NCI-H82 (cell line): ENCODE data around the gene TMBIM1.

Source experiments
- DNase-seq: peaks from one replicate; lab custom pipeline; 2025; lab: John Stamatoyannopoulos, UW

Gene TMBIM1, protein sequence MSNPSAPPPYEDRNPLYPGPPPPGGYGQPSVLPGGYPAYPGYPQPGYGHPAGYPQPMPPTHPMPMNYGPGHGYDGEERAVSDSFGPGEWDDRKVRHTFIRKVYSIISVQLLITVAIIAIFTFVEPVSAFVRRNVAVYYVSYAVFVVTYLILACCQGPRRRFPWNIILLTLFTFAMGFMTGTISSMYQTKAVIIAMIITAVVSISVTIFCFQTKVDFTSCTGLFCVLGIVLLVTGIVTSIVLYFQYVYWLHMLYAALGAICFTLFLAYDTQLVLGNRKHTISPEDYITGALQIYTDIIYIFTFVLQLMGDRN

GRCh38 chr2:218292048-218293014 is at the start of gene TMBIM1:
Gene TMBIM1 (minus strand): TSS chr2:218292503. CDS start chr2:218282141, 10,362 bp downstream.
- DNase-seq = peak; percentile 77

GRCh38 chr2:218341381-218341780 is 49.1 kb upstream of the TMBIM1 start:
- DNase-seq = no peak

DNA sequence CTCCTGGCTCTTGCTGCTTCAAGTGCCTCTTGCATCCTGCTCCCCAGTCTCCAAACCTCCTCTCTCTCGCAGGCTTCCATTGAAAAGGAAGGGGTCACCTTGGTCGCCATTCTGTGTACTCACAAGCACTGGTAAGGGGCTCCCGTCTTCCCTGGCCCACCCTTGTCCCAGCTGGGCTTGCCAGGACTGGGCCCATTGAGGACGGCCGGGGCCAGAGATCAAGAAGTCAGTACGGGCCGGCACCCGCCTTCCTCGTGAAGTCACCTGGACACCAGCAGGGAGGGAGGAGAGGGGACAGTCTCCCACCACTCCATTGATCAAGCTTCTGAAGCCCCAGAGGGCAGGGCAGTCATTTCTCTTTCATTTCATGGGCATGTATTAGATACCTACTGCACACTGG is 48.4 kb upstream of the TMBIM1 start:
- DNase-seq = no peak

- DNase-seq = no peak
These were observed 42.2 kb upstream of the TMBIM1 start for GRCh38 chr2:218334531-218334930.

DNA sequence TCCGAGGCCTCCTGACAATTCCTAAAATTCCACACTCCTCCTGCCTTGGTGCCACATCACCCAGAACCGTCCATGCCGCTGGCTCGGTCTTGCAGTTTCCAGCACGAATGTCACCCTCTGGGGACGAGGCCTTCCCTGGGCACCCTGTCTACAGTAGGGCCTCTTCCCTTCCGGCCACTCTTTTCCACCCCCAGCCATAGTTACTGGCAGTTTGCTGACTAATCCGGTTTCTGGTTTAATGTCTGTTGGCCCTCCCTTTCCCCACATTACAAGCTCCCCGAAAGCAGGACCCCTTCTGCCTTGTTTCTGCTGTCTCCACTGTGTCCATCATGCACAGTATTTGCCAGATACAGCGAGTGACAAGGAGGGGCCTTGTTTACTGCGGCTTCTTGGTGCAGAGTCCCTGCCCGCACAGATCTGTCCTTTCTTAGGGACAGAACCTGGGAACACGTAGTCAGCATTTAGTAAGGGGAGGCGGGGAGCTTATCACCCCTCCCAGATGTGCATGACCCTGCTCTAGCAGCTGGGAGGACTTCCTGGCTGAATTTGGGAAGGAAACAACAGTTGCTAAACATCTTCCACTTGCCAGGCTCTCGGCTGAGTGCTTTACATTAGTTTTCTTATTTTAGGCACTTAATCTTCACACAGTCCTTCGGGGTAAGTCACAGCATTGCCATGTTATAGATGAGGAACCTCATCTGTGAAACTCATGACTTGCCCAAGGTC is 40.8 kb upstream of the TMBIM1 start:
- DNase-seq = no peak

- peak; percentile 77 for DNase-seq
These were observed 40.0 kb upstream of the TMBIM1 start for GRCh38 chr2:218332288-218332687.

GRCh38 chr2:218331745-218332144 is 39.4 kb upstream of the TMBIM1 start:
- no peak for DNase-seq

- no peak for DNase-seq
These were observed 37.7 kb upstream of the TMBIM1 start for GRCh38 chr2:218329826-218330593.

DNA sequence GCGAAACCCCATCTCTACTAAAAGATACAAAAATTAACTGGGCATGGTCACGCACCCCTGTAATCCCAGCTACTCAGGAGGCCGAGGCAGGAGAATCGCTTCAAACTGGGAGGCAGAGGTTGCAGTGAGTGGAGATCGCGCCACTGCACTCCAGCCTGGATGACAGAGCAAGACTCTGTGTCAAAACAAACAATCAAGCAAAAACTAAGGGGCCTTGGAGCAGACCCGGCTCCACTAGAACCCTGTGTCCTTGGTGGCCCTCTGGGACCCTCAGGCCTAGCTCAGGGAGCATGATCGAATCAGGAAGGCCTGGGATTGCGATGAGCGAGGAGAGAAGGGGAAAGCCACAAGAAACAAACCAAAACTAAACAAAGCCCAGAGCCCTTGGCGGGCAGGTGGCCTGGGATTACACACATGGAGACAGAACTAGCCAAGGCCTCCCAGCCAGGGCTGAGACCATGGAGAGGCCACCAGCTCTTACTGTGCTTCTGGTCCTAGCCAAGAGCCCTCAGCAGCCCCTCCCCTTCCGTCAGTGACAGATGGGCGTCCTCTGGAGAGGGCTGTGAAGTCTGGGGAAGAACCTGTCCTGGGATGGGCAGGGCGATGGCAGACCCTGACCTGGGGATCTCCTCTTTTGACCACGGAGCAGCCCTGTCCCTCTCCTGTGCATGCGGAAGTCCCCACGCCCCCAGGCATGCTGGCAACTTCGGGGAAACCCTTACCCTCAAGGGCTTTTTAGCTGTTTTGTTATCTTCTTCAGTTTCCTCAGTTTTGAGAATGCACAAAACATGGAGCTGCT is 36.9 kb upstream of the TMBIM1 start:
- peak; percentile 44 for DNase-seq

DNA sequence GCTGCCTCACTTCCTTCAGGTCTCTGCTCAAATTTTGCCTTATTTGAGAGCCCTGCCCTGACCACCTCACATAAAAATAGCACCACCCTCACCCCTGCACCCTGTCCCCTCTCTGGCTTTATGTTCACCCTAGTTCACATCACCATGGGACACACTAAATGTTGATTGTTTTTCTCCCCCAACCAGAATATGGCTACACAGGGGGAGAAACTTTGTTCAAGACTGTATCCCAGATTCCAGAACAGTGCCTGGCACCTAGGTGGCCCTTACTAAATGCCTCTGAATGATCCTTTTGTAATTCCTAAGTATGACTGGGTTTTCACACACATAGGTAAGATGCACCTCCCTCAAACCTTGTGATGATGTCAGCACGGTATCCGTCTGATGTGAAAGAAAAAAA is 36.0 kb upstream of the TMBIM1 start:
- no peak for DNase-seq

- no peak for DNase-seq
These were observed 35.3 kb upstream of the TMBIM1 start for GRCh38 chr2:218327451-218328210.

DNA sequence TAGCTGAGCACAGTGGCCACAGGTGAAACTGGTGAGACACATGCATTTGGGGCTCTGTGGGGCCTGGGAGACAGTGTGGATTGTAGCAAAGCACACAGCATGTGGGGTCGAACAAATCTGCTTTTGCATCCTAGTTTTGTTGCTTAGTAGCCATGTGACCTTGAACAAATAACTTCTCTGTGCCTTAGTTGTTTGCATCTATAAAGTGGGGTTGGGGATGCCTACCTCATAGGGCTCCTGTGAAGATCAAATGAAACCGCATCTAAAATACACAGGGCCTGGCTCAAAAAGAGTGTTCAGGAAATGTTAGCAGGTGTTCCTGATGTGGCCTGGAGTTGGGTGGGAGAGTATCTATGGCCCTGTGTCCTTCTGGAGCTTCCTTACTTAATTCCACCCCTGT is 34.0 kb upstream of the TMBIM1 start:
- no peak for DNase-seq

DNA sequence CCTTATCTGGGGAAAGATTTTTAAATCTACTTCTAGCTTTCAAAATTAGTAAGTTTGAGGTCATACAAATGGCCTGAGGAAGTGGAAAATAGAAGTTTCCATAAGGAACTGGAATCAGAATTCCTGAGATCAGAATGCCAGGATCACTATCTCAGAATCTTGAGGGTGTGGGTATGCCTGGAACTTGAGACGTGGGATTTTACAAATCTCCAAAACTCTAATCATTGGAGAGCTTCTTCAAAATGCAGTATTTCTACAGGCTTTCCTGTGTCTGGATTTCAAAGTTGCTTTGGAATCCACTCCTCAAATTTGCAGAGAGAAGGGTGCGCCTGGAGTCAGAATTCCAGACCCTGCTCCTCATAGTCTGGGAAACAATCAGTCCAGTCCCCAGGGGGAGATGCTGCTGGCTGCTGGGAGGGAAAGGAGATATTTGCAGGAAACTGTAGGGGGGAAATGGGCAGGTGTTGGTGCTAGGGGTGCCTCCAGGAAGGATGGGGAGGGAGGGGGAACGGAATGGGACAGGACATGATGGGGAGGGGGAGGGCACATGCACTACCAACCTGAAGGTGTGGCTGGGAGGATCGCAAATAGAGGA is 33.4 kb upstream of the TMBIM1 start:
- no peak for DNase-seq

- DNase-seq = peak; percentile 50
These were observed 31.5 kb upstream of the TMBIM1 start for GRCh38 chr2:218323526-218324472.

- DNase-seq = peak; percentile 91
These were observed 30.6 kb upstream of the TMBIM1 start for GRCh38 chr2:218322768-218323525.

DNA sequence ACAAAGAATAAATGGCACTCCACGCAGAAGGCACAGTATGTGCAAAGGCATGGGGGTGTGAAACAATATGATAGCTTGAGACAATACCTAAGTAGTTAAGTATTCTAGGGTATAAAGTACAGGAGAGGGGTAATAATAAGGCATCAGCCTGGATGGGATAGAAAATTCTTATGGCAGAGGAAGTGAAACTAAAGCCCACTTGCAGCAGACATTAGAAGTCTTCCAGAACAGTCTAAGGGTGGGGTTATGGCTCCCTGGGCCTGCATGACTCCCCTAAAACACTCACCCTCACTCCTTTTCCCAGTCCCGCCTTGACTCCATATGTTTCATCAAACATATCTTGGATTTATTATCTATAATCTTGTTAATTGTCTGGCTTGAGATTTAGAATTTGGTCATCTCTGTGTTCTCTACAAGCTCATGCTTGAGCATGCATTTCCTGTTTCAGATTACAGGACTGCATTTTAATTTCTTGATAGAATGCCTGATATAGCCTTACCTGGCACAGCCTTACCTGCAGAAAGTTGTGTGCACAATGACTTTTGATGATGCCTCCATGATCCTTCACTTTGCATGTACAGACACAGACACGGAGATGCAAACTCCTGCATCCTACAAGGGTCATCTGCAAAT is 28.5 kb upstream of the TMBIM1 start:
- DNase-seq = no peak

- DNase-seq = no peak
These were observed 27.6 kb upstream of the TMBIM1 start for GRCh38 chr2:218319813-218320365.
